Measurements from ENCODE around the gene BBS7.

GRCh38 chr4:121861426-121861825 is 8.8 kb downstream of the BBS7 start:
- no peak for TF ChIP-seq JUN (IDR thresholded peaks at IDR 0.05; ENCODE audit: borderline replicate concordance, insufficient read depth, insufficient read length, low read depth)
- TF ChIP-seq, protein P1, sequence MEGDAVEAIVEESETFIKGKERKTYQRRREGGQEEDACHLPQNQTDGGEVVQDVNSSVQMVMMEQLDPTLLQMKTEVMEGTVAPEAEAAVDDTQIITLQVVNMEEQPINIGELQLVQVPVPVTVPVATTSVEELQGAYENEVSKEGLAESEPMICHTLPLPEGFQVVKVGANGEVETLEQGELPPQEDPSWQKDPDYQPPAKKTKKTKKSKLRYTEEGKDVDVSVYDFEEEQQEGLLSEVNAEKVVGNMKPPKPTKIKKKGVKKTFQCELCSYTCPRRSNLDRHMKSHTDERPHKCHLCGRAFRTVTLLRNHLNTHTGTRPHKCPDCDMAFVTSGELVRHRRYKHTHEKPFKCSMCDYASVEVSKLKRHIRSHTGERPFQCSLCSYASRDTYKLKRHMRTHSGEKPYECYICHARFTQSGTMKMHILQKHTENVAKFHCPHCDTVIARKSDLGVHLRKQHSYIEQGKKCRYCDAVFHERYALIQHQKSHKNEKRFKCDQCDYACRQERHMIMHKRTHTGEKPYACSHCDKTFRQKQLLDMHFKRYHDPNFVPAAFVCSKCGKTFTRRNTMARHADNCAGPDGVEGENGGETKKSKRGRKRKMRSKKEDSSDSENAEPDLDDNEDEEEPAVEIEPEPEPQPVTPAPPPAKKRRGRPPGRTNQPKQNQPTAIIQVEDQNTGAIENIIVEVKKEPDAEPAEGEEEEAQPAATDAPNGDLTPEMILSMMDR (IDR thresholded peaks at IDR 0.05; ENCODE audit: extremely low read depth in 1 of 2, insufficient read depth in 1 of 2, low read depth in 1 of 2, low read length in 2 of 2) = no peak
- TF ChIP-seq POLR2A (IDR thresholded peaks at IDR 0.05; ENCODE audit: low read depth, low read length) = no peak
- TF ChIP-seq EZH2 (IDR thresholded peaks at IDR 0.05; ENCODE audit: borderline replicate concordance, low read depth, low read length, severe bottlenecking) = no peak
- no peak for TF ChIP-seq POLR2AphosphoS5 (IDR thresholded peaks at IDR 0.05; ENCODE audit: insufficient read depth, low read depth, low read length)
- no peak for TF ChIP-seq GATA2 (IDR thresholded peaks at IDR 0.05; ENCODE audit: insufficient read depth, insufficient read length, low read depth, low read length)
